ENCODE measurements around the gene HSPA8. TPM values are rescaled to one million over a fixed set of nuclear protein-coding genes. Genes with fewer than 3 reads are reported as not detected.

The HSPA8 gene
- total and polyA plus RNA-seq, 10 of the 15 experiments (the other 5 are each of a cell fraction or from before 2014, with no cell fraction given): 1,190 to 3,205 (median 2,045) TPM

DNA sequence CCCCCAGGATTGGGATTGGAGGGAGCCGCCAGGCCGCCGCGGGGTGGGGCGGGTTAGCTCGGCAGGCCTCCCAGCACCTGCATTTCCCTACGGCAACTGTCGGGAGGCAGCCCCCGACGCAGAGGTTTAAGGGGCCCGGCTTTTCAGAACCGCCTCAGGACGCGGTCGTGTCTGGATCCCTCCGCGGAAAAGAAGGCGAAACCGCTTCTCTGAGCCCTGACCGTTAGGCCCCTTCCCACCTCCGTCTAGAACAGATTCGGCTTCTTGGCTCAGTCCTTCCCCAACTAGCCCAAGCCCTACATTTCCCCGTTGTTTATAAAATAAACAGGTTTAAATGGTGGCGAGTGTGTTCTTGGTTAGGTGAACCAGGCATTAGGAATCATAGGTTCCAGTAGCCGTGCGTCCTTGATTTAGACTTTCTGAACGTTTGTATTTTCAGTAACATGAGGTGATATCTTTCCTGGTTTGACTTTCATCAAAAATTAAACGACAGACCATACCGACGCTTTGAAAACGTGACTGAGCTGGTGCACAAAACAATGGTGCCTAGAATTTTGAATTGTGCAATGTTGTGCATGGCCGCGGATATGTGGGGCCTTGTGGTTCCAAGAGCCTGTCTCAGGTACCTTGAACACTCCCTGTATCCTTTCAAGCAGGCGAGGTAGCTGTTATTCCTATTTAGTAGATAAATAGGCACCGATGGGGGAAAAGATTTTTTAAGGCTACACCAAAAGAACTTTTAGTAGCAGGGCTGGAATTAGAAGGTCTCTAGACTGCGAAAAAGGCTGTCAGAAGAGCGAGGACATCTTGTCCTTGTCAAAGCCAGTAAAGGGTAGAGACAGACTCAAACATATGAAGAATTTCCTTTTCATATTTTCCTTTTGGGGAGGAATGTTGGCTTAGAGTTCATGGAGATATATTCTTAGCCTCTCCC is 1.2 kb upstream of the HSPA8 start (continued):
- TF ChIP-seq ASH2L (IDR thresholded peaks at IDR 0.05; ENCODE audit: borderline replicate concordance, low read depth) (0 out of 2 replicates have a peak, but pooled peaks have one; percentile 42), CREM (IDR thresholded peaks at IDR 0.05; ENCODE audit: low read depth) (0 out of 2 replicates have a peak, but pooled peaks have one; percentile 7), CHD1 (IDR thresholded peaks at IDR 0.05; ENCODE audit: low read depth, low read length) (peak; percentile 71; the same call in 1 of the 2 replicates), POLR2AphosphoS5 (IDR thresholded peaks at IDR 0.05; ENCODE audit: low read length) (peak; percentile 86), DPF2 (IDR thresholded peaks at IDR 0.05) (peak; percentile 54; the same call in 1 of the 2 replicates), RAD21 (IDR thresholded peaks at IDR 0.05; ENCODE audit: insufficient read depth, low read depth, low read length) (no peak), HDGF (IDR thresholded peaks at IDR 0.05) (no peak), SMAD5 (IDR thresholded peaks at IDR 0.05; ENCODE audit: low read depth) (peak; percentile 51; the same call in 1 of the 2 replicates), CBX3 (IDR thresholded peaks at IDR 0.05; ENCODE audit: borderline replicate concordance, low read depth) (no peak), IKZF2 (IDR thresholded peaks at IDR 0.05) (peak in 1 of 2 experiments; percentile 20; a peak in 1 of 4 replicates), NR2C1 (IDR thresholded peaks at IDR 0.05) (no peak), FOXK2 (IDR thresholded peaks at IDR 0.05) (no peak), SIN3A (IDR thresholded peaks at IDR 0.05; ENCODE audit: low read depth, low read length) (no peak), SMARCA5 (IDR thresholded peaks at IDR 0.05) (0 out of 2 replicates have a peak, but pooled peaks have one; percentile 37), JUND (IDR thresholded peaks at IDR 0.05; ENCODE audit: low read depth, low read length) (no peak), WRNIP1 (IDR thresholded peaks at IDR 0.05; ENCODE audit: borderline replicate concordance, low read depth, low read length) (0 out of 2 replicates have a peak, but pooled peaks have one; percentile 67), NR2F1 (conservative IDR thresholded peaks at IDR 0.05) (0 out of 2 replicates have a peak, but pooled peaks have one; percentile 29), ZNF207 (IDR thresholded peaks at IDR 0.05; ENCODE audit: borderline replicate concordance) (peak; percentile 62; the same call in 1 of the 2 replicates), NKRF (conservative IDR thresholded peaks at IDR 0.05) (peak; percentile 36; the same call in 1 of the 2 replicates), CBFB (IDR thresholded peaks at IDR 0.05; ENCODE audit: low read depth) (0 out of 2 replicates have a peak, but pooled peaks have one; percentile 33), CHD4 (IDR thresholded peaks at IDR 0.05) (no peak), LARP7 (IDR thresholded peaks at IDR 0.05) (peak; percentile 94)
- TF ChIP-seq, protein P1, sequence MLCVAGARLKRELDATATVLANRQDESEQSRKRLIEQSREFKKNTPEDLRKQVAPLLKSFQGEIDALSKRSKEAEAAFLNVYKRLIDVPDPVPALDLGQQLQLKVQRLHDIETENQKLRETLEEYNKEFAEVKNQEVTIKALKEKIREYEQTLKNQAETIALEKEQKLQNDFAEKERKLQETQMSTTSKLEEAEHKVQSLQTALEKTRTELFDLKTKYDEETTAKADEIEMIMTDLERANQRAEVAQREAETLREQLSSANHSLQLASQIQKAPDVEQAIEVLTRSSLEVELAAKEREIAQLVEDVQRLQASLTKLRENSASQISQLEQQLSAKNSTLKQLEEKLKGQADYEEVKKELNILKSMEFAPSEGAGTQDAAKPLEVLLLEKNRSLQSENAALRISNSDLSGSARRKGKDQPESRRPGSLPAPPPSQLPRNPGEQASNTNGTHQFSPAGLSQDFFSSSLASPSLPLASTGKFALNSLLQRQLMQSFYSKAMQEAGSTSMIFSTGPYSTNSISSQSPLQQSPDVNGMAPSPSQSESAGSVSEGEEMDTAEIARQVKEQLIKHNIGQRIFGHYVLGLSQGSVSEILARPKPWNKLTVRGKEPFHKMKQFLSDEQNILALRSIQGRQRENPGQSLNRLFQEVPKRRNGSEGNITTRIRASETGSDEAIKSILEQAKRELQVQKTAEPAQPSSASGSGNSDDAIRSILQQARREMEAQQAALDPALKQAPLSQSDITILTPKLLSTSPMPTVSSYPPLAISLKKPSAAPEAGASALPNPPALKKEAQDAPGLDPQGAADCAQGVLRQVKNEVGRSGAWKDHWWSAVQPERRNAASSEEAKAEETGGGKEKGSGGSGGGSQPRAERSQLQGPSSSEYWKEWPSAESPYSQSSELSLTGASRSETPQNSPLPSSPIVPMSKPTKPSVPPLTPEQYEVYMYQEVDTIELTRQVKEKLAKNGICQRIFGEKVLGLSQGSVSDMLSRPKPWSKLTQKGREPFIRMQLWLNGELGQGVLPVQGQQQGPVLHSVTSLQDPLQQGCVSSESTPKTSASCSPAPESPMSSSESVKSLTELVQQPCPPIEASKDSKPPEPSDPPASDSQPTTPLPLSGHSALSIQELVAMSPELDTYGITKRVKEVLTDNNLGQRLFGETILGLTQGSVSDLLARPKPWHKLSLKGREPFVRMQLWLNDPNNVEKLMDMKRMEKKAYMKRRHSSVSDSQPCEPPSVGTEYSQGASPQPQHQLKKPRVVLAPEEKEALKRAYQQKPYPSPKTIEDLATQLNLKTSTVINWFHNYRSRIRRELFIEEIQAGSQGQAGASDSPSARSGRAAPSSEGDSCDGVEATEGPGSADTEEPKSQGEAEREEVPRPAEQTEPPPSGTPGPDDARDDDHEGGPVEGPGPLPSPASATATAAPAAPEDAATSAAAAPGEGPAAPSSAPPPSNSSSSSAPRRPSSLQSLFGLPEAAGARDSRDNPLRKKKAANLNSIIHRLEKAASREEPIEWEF (IDR thresholded peaks at IDR 0.05; ENCODE audit: insufficient replicate concordance, low read depth, low read length): peak; percentile 27
- TF ChIP-seq, protein P2, sequence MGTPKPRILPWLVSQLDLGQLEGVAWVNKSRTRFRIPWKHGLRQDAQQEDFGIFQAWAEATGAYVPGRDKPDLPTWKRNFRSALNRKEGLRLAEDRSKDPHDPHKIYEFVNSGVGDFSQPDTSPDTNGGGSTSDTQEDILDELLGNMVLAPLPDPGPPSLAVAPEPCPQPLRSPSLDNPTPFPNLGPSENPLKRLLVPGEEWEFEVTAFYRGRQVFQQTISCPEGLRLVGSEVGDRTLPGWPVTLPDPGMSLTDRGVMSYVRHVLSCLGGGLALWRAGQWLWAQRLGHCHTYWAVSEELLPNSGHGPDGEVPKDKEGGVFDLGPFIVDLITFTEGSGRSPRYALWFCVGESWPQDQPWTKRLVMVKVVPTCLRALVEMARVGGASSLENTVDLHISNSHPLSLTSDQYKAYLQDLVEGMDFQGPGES (IDR thresholded peaks at IDR 0.05): no peak

Data from GM12878 (cell line).